ENCODE measurements around the gene MAGEB4.
"Not testable (repeated sequence)": the region's sequence is repeated elsewhere in the genome, so short reads cannot be mapped to it uniquely, and the experiment has no call there.

The MAGEB4 gene

GRCh38 chrX:30241724-30242415, at the start of gene MAGEB4:
Gene MAGEB4, plus strand, starts transcription at chrX:30242000. Its CDS starts 136 bp downstream, at chrX:30242136.
- DNase-seq (ENCODE audit: low read depth) = no peak

GRCh38 chrX:30193910-30194309, 47.9 kb upstream of the MAGEB4 start:
- not testable (repeated sequence) for DNase-seq (ENCODE audit: low read depth)

GRCh38 chrX:30196322-30196721, 45.5 kb upstream of the MAGEB4 start:
- DNase-seq (ENCODE audit: low read depth) = peak; percentile 6

GRCh38 chrX:30212172-30212571, 29.6 kb upstream of the MAGEB4 start:
- DNase-seq (ENCODE audit: low read depth) = no peak

- DNase-seq (ENCODE audit: low read depth) = no peak
Observed at GRCh38 chrX:30215357-30215843, 26.4 kb upstream of the MAGEB4 start, which contains the start of gene MAGEB2. Gene MAGEB2, plus strand, starts transcription at chrX:30215563. Its CDS starts 3,018 bp downstream, at chrX:30218581.

- DNase-seq (ENCODE audit: low read depth) = no peak
Observed at GRCh38 chrX:30217465-30217864, 24.3 kb upstream of the MAGEB4 start.

GRCh38 chrX:30219372-30219771, 22.4 kb upstream of the MAGEB4 start:
- DNase-seq (ENCODE audit: low read depth) = no peak

GRCh38 chrX:30220661-30221060, 21.1 kb upstream of the MAGEB4 start:
- no peak for DNase-seq (ENCODE audit: low read depth)

GRCh38 chrX:30224536-30224935, 17.3 kb upstream of the MAGEB4 start:
- no peak for DNase-seq (ENCODE audit: low read depth)

GRCh38 chrX:30228526-30228925, 13.3 kb upstream of the MAGEB4 start:
- no peak for DNase-seq (ENCODE audit: low read depth)

GRCh38 chrX:30230395-30230794, 11.4 kb upstream of the MAGEB4 start, which contains the start of gene MAGEB3:
Gene MAGEB3, plus strand, starts transcription at chrX:30230657. Its CDS starts 5,268 bp downstream, at chrX:30235925.
- no peak for DNase-seq (ENCODE audit: low read depth)

- DNase-seq (ENCODE audit: low read depth) = no peak
Observed at GRCh38 chrX:30246769-30247489, 5.1 kb downstream of the MAGEB4 start, which contains the start of gene MAGEB1. Gene MAGEB1, plus strand, starts transcription at chrX:30247146. Its CDS starts 3,348 bp downstream, at chrX:30250494.

- DNase-seq (ENCODE audit: low read depth) = no peak
Observed at GRCh38 chrX:30248854-30249253, 7.1 kb downstream of the MAGEB4 start.

- no peak for DNase-seq (ENCODE audit: low read depth)
Observed at GRCh38 chrX:30253257-30253656, 11.5 kb downstream of the MAGEB4 start.

GRCh38 chrX:30259927-30260326, 18.1 kb downstream of the MAGEB4 start:
- DNase-seq (ENCODE audit: low read depth) = no peak

GRCh38 chrX:30261012-30261411, 19.2 kb downstream of the MAGEB4 start:
- no peak for DNase-seq (ENCODE audit: low read depth)

- DNase-seq (ENCODE audit: low read depth) = no peak
Observed at GRCh38 chrX:30262763-30263162, 21.0 kb downstream of the MAGEB4 start.

- no peak for DNase-seq (ENCODE audit: low read depth)
Observed at GRCh38 chrX:30270639-30271038, 28.8 kb downstream of the MAGEB4 start.

- peak; percentile 7 for DNase-seq (ENCODE audit: low read depth)
Observed at GRCh38 chrX:30275498-30275897, 33.7 kb downstream of the MAGEB4 start.

- DNase-seq (ENCODE audit: low read depth) = peak; percentile 44
Observed at GRCh38 chrX:30278365-30278764, 36.6 kb downstream of the MAGEB4 start.

- DNase-seq (ENCODE audit: low read depth) = no peak
Observed at GRCh38 chrX:30280428-30280827, 38.6 kb downstream of the MAGEB4 start.

- no peak for DNase-seq (ENCODE audit: low read depth)
Observed at GRCh38 chrX:30282527-30282926, 40.7 kb downstream of the MAGEB4 start.

Measured in amniotic epithelial cell (primary cell).